T-helper 9 cell (primary cell): ENCODE data around the gene PRR23C.

Source experiments
- DNase-seq: peaks from one replicate; pipeline ENCODE4 v3.0.0-alpha.2; 2020

The PRR23C gene

GRCh38 chr3:138995706-138996105 is 49.0 kb downstream of the PRR23C start:
- DNase-seq, result no peak
